Upper lobe of right lung (tissue), 1 donor: ENCODE results near the gene CIZ1. TPM values are rescaled to one million over a fixed set of nuclear protein-coding genes. Genes with fewer than 3 reads are reported as not detected.

Experiments used
- ATAC-seq: fragments of 200-7000 bp; cut with Tn5 transposase; one replicate; pipeline ENCODE4 v1.9.1; 2020; ENCODE audit warnings: mild to moderate bottlenecking, moderate library complexity
- DNase-seq: peaks from one replicate; pipeline ENCODE4 v3.0.0-alpha.2; 2020
- H3K27ac ChIP-seq: fragments of 200-600 bp; one replicate; pipeline ENCODE4 v1.8.0; 2022
- H3K27me3 ChIP-seq: fragments of 200-600 bp; one replicate; pipeline ENCODE4 v1.8.0; 2022; ENCODE audit warnings: mild to moderate bottlenecking
- H3K36me3 ChIP-seq: fragments of 200-600 bp; one replicate; pipeline ENCODE4 v1.8.0; 2022
- H3K4me1 ChIP-seq: fragments of 200-600 bp; one replicate; pipeline ENCODE4 v1.8.0; 2022
- H3K4me3 ChIP-seq: fragments of 200-600 bp; one replicate; pipeline ENCODE4 v1.8.0; 2022; ENCODE audit warnings: mild to moderate bottlenecking
- H3K9me3 ChIP-seq: fragments of 200-600 bp; one replicate; pipeline ENCODE4 v1.8.0; 2022
- CTCF ChIP-seq: fragments of 200-600 bp; IDR thresholded peaks from one replicate; pipeline ENCODE4 v1.8.0; 2022; ENCODE audit warnings: antibody characterized with exemption
- intact Hi-C: fragments of 100-400 bp; cut with DNase I; formaldehyde crosslinking; loops from one replicate; pipeline ENCODE4 v1.11.0; 2022
- total RNA-seq: library from RNA; stranded (reverse); fragmentation: NEBNext Ultra II Directional; extraction: Animal tissue kit (Norgen Biotek cat#: 25700); gene quantifications from one replicate; pipeline ENCODE4 v1.2.1, GENCODE V29; 2021
- donor health status: DM: no; HTN: yes; CAD: no; lungs with severe emphysema.

Gene CIZ1
- total RNA-seq, 1 donor from 2014 or later = 107 TPM

GRCh38 chr9:128120061-128120740 lies 71.2 kb downstream of the CIZ1 start:
- Histone ChIP-seq H3K27ac (no peak overlapping the region), H3K36me3 (peaks cover 36% of the 10 kb centered on the region), H3K4me3 (no peak overlapping the region), H3K4me1 (peaks cover 11% of the 10 kb centered on the region), H3K27me3 (no peaks in the 10 kb centered on the region), H3K9me3 (no peaks in the 10 kb centered on the region)
- no peak for TF ChIP-seq CTCF
- no peak for ATAC-seq
- DNase-seq = no peak
- intact Hi-C loops = no loop called here

GRCh38 chr9:128118971-128119665 lies 72.3 kb downstream of the CIZ1 start:
- no peak overlapping the region for H3K4me3 ChIP-seq
- no peak for DNase-seq
- intact Hi-C loops = loop anchor here (10.0 kb wide), 1 partner anchor 174 kb away; no protein-coding TSS in a partner anchor
- no peak for TF ChIP-seq CTCF
- H3K27ac ChIP-seq = no peak overlapping the region
- H3K9me3 ChIP-seq = no peaks in the 10 kb centered on the region
- peaks cover 34% of the 10 kb centered on the region for H3K36me3 ChIP-seq
- H3K4me1 ChIP-seq = peaks cover 11% of the 10 kb centered on the region
- ATAC-seq = no peak
- H3K27me3 ChIP-seq = no peaks in the 10 kb centered on the region

- Histone ChIP-seq H3K9me3 (no peaks in the 10 kb centered on the region), H3K4me3 (no peak overlapping the region), H3K36me3 (peaks cover 28% of the 10 kb centered on the region), H3K27me3 (no peaks in the 10 kb centered on the region), H3K4me1 (peaks cover 11% of the 10 kb centered on the region), H3K27ac (no peak overlapping the region)
- DNase-seq = no peak
- no peak for ATAC-seq
- intact Hi-C loops = loop anchor here (10.0 kb wide), 1 partner anchor 174 kb away; no protein-coding TSS in a partner anchor
- no peak for TF ChIP-seq CTCF
Observed at GRCh38 chr9:128118472-128118857, 72.9 kb downstream of the CIZ1 start.

GRCh38 chr9:128117613-128118471 lies 73.5 kb downstream of the CIZ1 start:
- H3K9me3 ChIP-seq = no peaks in the 10 kb centered on the region
- H3K36me3 ChIP-seq = peaks cover 24% of the 10 kb centered on the region
- peaks cover 11% of the 10 kb centered on the region for H3K4me1 ChIP-seq
- H3K27ac ChIP-seq = no peak overlapping the region
- intact Hi-C loops = loop anchor here (10.0 kb wide), 1 partner anchor 173 kb away; no protein-coding TSS in a partner anchor
- H3K27me3 ChIP-seq = no peaks in the 10 kb centered on the region
- ATAC-seq (peak; percentile 92), DNase-seq (peak; percentile 96)
- no peak overlapping the region for H3K4me3 ChIP-seq
- peak; percentile 100 for TF ChIP-seq CTCF
